ENCODE data around the gene SYNC.

The SYNC gene

GRCh38 chr1:32718036-32718435 is 15.5 kb upstream of the SYNC start:
- Histone ChIP-seq H2AFZ (ENCODE audit: low read length) (no peak overlapping the region), H3K9ac (ENCODE audit: low read length) (no peak overlapping the region), H3K4me3 (ENCODE audit: low read length) (no peak overlapping the region), H3K9me3 (replicated peaks; ENCODE audit: insufficient read depth, low read length) (no peaks in the 10 kb centered on the region), H4K20me1 (ENCODE audit: insufficient read depth, low read length) (no peaks in the 10 kb centered on the region), H3K79me2 (ENCODE audit: low read length) (no peaks in the 10 kb centered on the region), H3K4me2 (ENCODE audit: low read depth, low read length) (no peak overlapping the region), H3K9me2 (replicated peaks; ENCODE audit: insufficient read depth, low read length) (no peaks in the 10 kb centered on the region), H3F3A (ENCODE audit: insufficient read depth, low read length) (no peaks in the 10 kb centered on the region), H3K4me1 (ENCODE audit: low read length) (peaks cover 13% of the 10 kb centered on the region), H3K27ac (ENCODE audit: low read length) (no peak overlapping the region), H3K27me3 (replicated peaks; ENCODE audit: insufficient read depth, low read length) (no peaks in the 10 kb centered on the region), H3K36me3 (replicated peaks; ENCODE audit: insufficient read depth, low read length) (no peaks in the 10 kb centered on the region)
- DNase-seq, result no peak
- TF ChIP-seq EZH2 (optimal IDR thresholded peaks at IDR 0.05; ENCODE audit: low read depth, low read length), result no peak
- no peak for TF ChIP-seq CTCF (IDR thresholded peaks at IDR 0.05; ENCODE audit: low read length)
- TF ChIP-seq EZH2phosphoT487 (IDR thresholded peaks at IDR 0.05; ENCODE audit: low read length), result no peak

GRCh38 chr1:32717503-32717902 is 14.9 kb upstream of the SYNC start:
- no peaks in the 10 kb centered on the region for H3K9me3 ChIP-seq (replicated peaks; ENCODE audit: insufficient read depth, low read length)
- H3K9me2 ChIP-seq (replicated peaks; ENCODE audit: insufficient read depth, low read length), result no peaks in the 10 kb centered on the region
- peaks cover 13% of the 10 kb centered on the region for H3K4me1 ChIP-seq (ENCODE audit: low read length)
- H3K4me3 ChIP-seq (ENCODE audit: low read length), result no peak overlapping the region
- no peak for DNase-seq
- no peaks in the 10 kb centered on the region for H3K79me2 ChIP-seq (ENCODE audit: low read length)
- H3K27ac ChIP-seq (ENCODE audit: low read length), result no peak overlapping the region
- no peaks in the 10 kb centered on the region for H3K36me3 ChIP-seq (replicated peaks; ENCODE audit: insufficient read depth, low read length)
- H3K4me2 ChIP-seq (ENCODE audit: low read depth, low read length), result peak overlapping the region; percentile 51; the same call in 1 of the 2 replicates
- TF ChIP-seq EZH2 (optimal IDR thresholded peaks at IDR 0.05; ENCODE audit: low read depth, low read length) (no peak), CTCF (IDR thresholded peaks at IDR 0.05; ENCODE audit: low read length) (no peak), EZH2phosphoT487 (IDR thresholded peaks at IDR 0.05; ENCODE audit: low read length) (no peak)
- no peaks in the 10 kb centered on the region for H3K27me3 ChIP-seq (replicated peaks; ENCODE audit: insufficient read depth, low read length)
- no peaks in the 10 kb centered on the region for H4K20me1 ChIP-seq (ENCODE audit: insufficient read depth, low read length)
- H3F3A ChIP-seq (ENCODE audit: insufficient read depth, low read length), result no peaks in the 10 kb centered on the region
- H3K9ac ChIP-seq (ENCODE audit: low read length), result no peak overlapping the region
- no peak overlapping the region for H2AFZ ChIP-seq (ENCODE audit: low read length)

GRCh38 chr1:32716312-32717148 is 14.0 kb upstream of the SYNC start:
- H3K27me3 ChIP-seq (replicated peaks; ENCODE audit: insufficient read depth, low read length), result no peaks in the 10 kb centered on the region
- peak overlapping the region; percentile 69 for H2AFZ ChIP-seq (ENCODE audit: low read length)
- H3K9me3 ChIP-seq (replicated peaks; ENCODE audit: insufficient read depth, low read length), result no peaks in the 10 kb centered on the region
- H3K79me2 ChIP-seq (ENCODE audit: low read length), result no peaks in the 10 kb centered on the region
- TF ChIP-seq EZH2 (optimal IDR thresholded peaks at IDR 0.05; ENCODE audit: low read depth, low read length) (no peak), CTCF (IDR thresholded peaks at IDR 0.05; ENCODE audit: low read length) (no peak), EZH2phosphoT487 (IDR thresholded peaks at IDR 0.05; ENCODE audit: low read length) (no peak)
- no peaks in the 10 kb centered on the region for H3F3A ChIP-seq (ENCODE audit: insufficient read depth, low read length)
- peak overlapping the region; percentile 8; the same call in 1 of the 2 replicates for H3K27ac ChIP-seq (ENCODE audit: low read length)
- peaks cover 13% of the 10 kb centered on the region for H3K4me1 ChIP-seq (ENCODE audit: low read length)
- H3K9ac ChIP-seq (ENCODE audit: low read length), result peak overlapping the region; percentile 22; the same call in 1 of the 2 replicates
- H3K36me3 ChIP-seq (replicated peaks; ENCODE audit: insufficient read depth, low read length), result no peaks in the 10 kb centered on the region
- H3K4me3 ChIP-seq (ENCODE audit: low read length), result peak overlapping the region; percentile 9
- H4K20me1 ChIP-seq (ENCODE audit: insufficient read depth, low read length), result no peaks in the 10 kb centered on the region
- no peaks in the 10 kb centered on the region for H3K9me2 ChIP-seq (replicated peaks; ENCODE audit: insufficient read depth, low read length)
- peak; percentile 96 for DNase-seq
- peak overlapping the region; percentile 51 for H3K4me2 ChIP-seq (ENCODE audit: low read depth, low read length)
